ENCODE data around the gene EPN2.

Gene EPN2

GRCh38 chr17:19333132-19333440 is 95.9 kb downstream of the EPN2 start:
- no peaks in the 10 kb centered on the region for H3K27me3 ChIP-seq (ENCODE audit: control insufficient read depth, insufficient read depth, low read length)
- no peak for TF ChIP-seq CTCF (IDR thresholded peaks at IDR 0.05)
- H3K4me3 ChIP-seq (ENCODE audit: low read depth, low read length): no peak overlapping the region
- no peaks in the 10 kb centered on the region for H3K9me3 ChIP-seq (ENCODE audit: control insufficient read depth, low read length)
- no peak overlapping the region for H3K4me2 ChIP-seq (ENCODE audit: low read length)
- H3K27ac ChIP-seq: peak overlapping the region; percentile 1
- H3K4me1 ChIP-seq: peaks cover 6% of the 10 kb centered on the region
- H3K9ac ChIP-seq: no peak overlapping the region
- H3K36me3 ChIP-seq (ENCODE audit: control insufficient read depth, insufficient read depth, low read length): no peaks in the 10 kb centered on the region
- H2AFZ ChIP-seq: no peak overlapping the region
- H3K79me2 ChIP-seq: no peaks in the 10 kb centered on the region

- Histone ChIP-seq H3K9ac (no peak overlapping the region), H3K27ac (no peak overlapping the region), H2AFZ (no peak overlapping the region), H3K79me2 (no peaks in the 10 kb centered on the region), H3K4me1 (peaks cover 9% of the 10 kb centered on the region), H3K27me3 (ENCODE audit: control insufficient read depth, insufficient read depth, low read length) (no peaks in the 10 kb centered on the region), H3K4me2 (ENCODE audit: low read length) (no peak overlapping the region), H3K4me3 (ENCODE audit: low read depth, low read length) (no peak overlapping the region), H3K9me3 (ENCODE audit: control insufficient read depth, low read length) (no peaks in the 10 kb centered on the region), H3K36me3 (ENCODE audit: control insufficient read depth, insufficient read depth, low read length) (no peaks in the 10 kb centered on the region)
- TF ChIP-seq CTCF (IDR thresholded peaks at IDR 0.05): no peak
Observed at GRCh38 chr17:19333736-19334290, 96.6 kb downstream of the EPN2 start.

- no peaks in the 10 kb centered on the region for H3K27me3 ChIP-seq (ENCODE audit: control insufficient read depth, insufficient read depth, low read length)
- H3K4me2 ChIP-seq (ENCODE audit: low read length): no peak overlapping the region
- no peaks in the 10 kb centered on the region for H3K9me3 ChIP-seq (ENCODE audit: control insufficient read depth, low read length)
- no peak overlapping the region for H3K4me3 ChIP-seq (ENCODE audit: low read depth, low read length)
- H3K27ac ChIP-seq: no peak overlapping the region
- peaks cover 9% of the 10 kb centered on the region for H3K4me1 ChIP-seq
- H3K9ac ChIP-seq: no peak overlapping the region
- H2AFZ ChIP-seq: no peak overlapping the region
- H3K36me3 ChIP-seq (ENCODE audit: control insufficient read depth, insufficient read depth, low read length): no peaks in the 10 kb centered on the region
- H3K79me2 ChIP-seq: no peaks in the 10 kb centered on the region
- TF ChIP-seq CTCF (IDR thresholded peaks at IDR 0.05): no peak
Observed at GRCh38 chr17:19334331-19334730, 97.2 kb downstream of the EPN2 start.

- Histone ChIP-seq H2AFZ (no peak overlapping the region), H3K4me1 (peaks cover 9% of the 10 kb centered on the region), H3K27ac (no peak overlapping the region), H3K9me3 (ENCODE audit: control insufficient read depth, low read length) (no peaks in the 10 kb centered on the region), H3K4me3 (ENCODE audit: low read depth, low read length) (no peak overlapping the region), H3K79me2 (no peaks in the 10 kb centered on the region), H3K27me3 (ENCODE audit: control insufficient read depth, insufficient read depth, low read length) (no peaks in the 10 kb centered on the region), H3K9ac (no peak overlapping the region), H3K36me3 (ENCODE audit: control insufficient read depth, insufficient read depth, low read length) (no peaks in the 10 kb centered on the region), H3K4me2 (ENCODE audit: low read length) (no peak overlapping the region)
- no peak for TF ChIP-seq CTCF (IDR thresholded peaks at IDR 0.05)
Observed at GRCh38 chr17:19335951-19336631, 98.9 kb downstream of the EPN2 start.

All from parathyroid adenoma (tissue), 2 donors.